Heart left ventricle (tissue), 16 donors: Measurements from ENCODE around the gene TMEM109. TPM values are rescaled to one million over a fixed set of nuclear protein-coding genes. Genes with fewer than 3 reads are reported as not detected.
A peak's percentile ranks its signal among the peaks of the same experiment; 100 is the strongest.

Experiments used
- ATAC-seq, 4 donors: fragments of 200-7000 bp; cut with Tn5 transposase; one replicate each; pipeline ENCODE4 v1.9.1; 2020 to 2022; ENCODE audit warnings: moderate library complexity in 4 of 4, mild to moderate bottlenecking in 3 of 4, moderate number of reproducible peaks in 1 of 4
- DNase-seq, 5 donors: peaks; one replicate each; pipeline ENCODE4 v3.0.0-alpha.2; 2020
- H3K27ac ChIP-seq, 12 donors: fragments of 200-600 bp; sonication (generic) in 4 of 12; one replicate each; pipeline versions ENCODE4 v1.5.0 to v1.8.0; 2016 to 2022; ENCODE audit warnings: mild to moderate bottlenecking in 2 of 12
- H3K27me3 ChIP-seq, 9 donors: fragments of 200-600 bp; sonication (generic) in 2 of 9; one replicate each; pipeline versions ENCODE4 v1.5.1 to v1.8.0; 2016 to 2022; ENCODE audit warnings: mild to moderate bottlenecking in 3 of 9
- H3K36me3 ChIP-seq, 9 donors: fragments of 200-600 bp; sonication (generic) in 2 of 9; one replicate each; pipeline versions ENCODE4 v1.5.0 to v1.8.0; 2018 to 2022; ENCODE audit warnings: mild to moderate bottlenecking in 2 of 9
- H3K4me1 ChIP-seq, 12 donors: fragments of 200-600 bp; sonication (generic) in 4 of 12; one replicate each; pipeline versions ENCODE4 v1.5.0 to v1.8.0; 2016 to 2022; ENCODE audit warnings: mild to moderate bottlenecking in 3 of 12
- H3K4me3 ChIP-seq, 12 donors: fragments of 200-600 bp; sonication (generic) in 4 of 12; one replicate each; pipeline versions ENCODE4 v1.5.0 to v1.8.0; 2017 to 2022; ENCODE audit warnings: mild to moderate bottlenecking in 9 of 12, moderate library complexity in 4 of 12
- H3K9me3 ChIP-seq, 12 donors: fragments of 200-600 bp; sonication (generic) in 4 of 12; one replicate each; pipeline versions ENCODE4 v1.5.0 to v1.8.0; 2016 to 2022; ENCODE audit warnings: mild to moderate bottlenecking in 1 of 12
- CTCF ChIP-seq, 12 donors: fragments of 200-600 bp; sonication (generic) in 4 of 12; IDR thresholded peaks; one replicate each; pipeline versions ENCODE4 v1.5.0 to v1.8.0; 2018 to 2022; ENCODE audit warnings: antibody characterized with exemption in 12 of 12, mild to moderate bottlenecking in 5 of 12
- POLR2A ChIP-seq, 2 donors: fragments of 450-650 bp; IDR thresholded peaks; one replicate each; pipeline ENCODE4 v1.6.1; 2017; ENCODE audit warnings: antibody characterized with exemption in 2 of 2, mild to moderate bottlenecking in 2 of 2, moderate library complexity in 2 of 2
- WGBS, 4 donors: extraction: QIAGEN DNeasy Blood & Tissue Kit in 2 of 4; methylation state at CpG; one replicate each; pipeline versions ENCODE4 v1.1.5 to v1.1.7; 2013 to 2018; 5-methylcytosine and 5-hydroxymethylcytosine counted together
- intact Hi-C, 10 donors: fragments of 100-400 bp; cut with DNase I; formaldehyde crosslinking; loops; one replicate each; pipeline versions ENCODE4 v1.11.1 to v1.14.2; 2022
- polyA plus RNA-seq, 2 donors: library from polyadenylated mRNA; stranded (reverse); fragments of 200-250 nt; gene quantifications; one replicate each; pipeline ENCODE4 v1.2.3, GENCODE V29; 2013
- total RNA-seq, 9 donors: library from RNA; depleted of rRNA in 2 of 9; stranded (reverse); fragments of >200 nt in 2 of 9; fragmentation: NEBNext Ultra II Directional in 3 of 9; extraction: Animal tissue kit (Norgen Biotek cat#: 25700) in 3 of 9; gene quantifications; one replicate each; pipeline versions ENCODE4 v1.1.0 to v1.2.4, GENCODE V29; 2016 to 2023
- donor health status: ischemic (EF 13 %, LVEDD 7.1; RV severe dilation, severe dysfunction).
- donor health status: healthy with polysubstance abuse.
- donor health status: DM: no; HTN: yes; CAD: no.
- donor health status: DM: no; HTN: no; CAD: no.
- donor health status: ischemic (EF 25% LVEDD 6.9; RV normal size, moderate dysfunction).
- donor health status: ischemic (EF 25% LVEDD 5.7; RV mildly dilated, moderate dysfunction).
- donor health status: healthy.
- donor health status: DM: yes; HTN: yes; CAD: no.
- donor health status: ischemic (EF 35%, LVEDD 5.7; RV mildly dilated, moderate dysfunction).
- donor health status: nonischemic (EF 11% LVEDD 7.7; RV severe dilation, severe dysfunction).
- donor health status: DM: yes; HTN: yes; CAD: no.
- donor health status: PGD.
- donor health status: ischemic (EF 29% LVEDD 5.4; RV normal size, mild dysfunction).
- donor health status: nonischemic (EF 23%, LVEDD 6.1; RV moderate dilation, normal function).

The TMEM109 gene
- total and polyA plus RNA-seq, 11 donors = 71.8 to 131 (median 96.3) TPM

- intact Hi-C loops = loop anchor here in 1 of 10 donors (5.0 kb wide), 1 partner anchor 118 kb away; no protein-coding TSS in a partner anchor
- H3K27ac ChIP-seq = no peak overlapping the region
Observed at GRCh38 chr11:60955571-60955970, 41.6 kb downstream of the TMEM109 start.

GRCh38 chr11:60957188-60957587, 43.2 kb downstream of the TMEM109 start:
- DNase-seq (no peak), ATAC-seq (peak in 1 of 4 donors; percentile 59)
- TF ChIP-seq CTCF (IDR thresholded peaks at IDR 0.05) (no peak), POLR2A (IDR thresholded peaks at IDR 0.05) (no peak)
- no peaks in the 10 kb centered on the region for H3K9me3 ChIP-seq
- H3K4me1 ChIP-seq = peaks cover 0 to 32% (median 3%) of the 10 kb centered on the region in 12 donors
- 79 to 89% (median 84%) methylated on average over 4 of the region's 4 CpGs for whole genome bisulfite sequencing, 4 donors
- peaks cover 0 to 6% (median 0%) of the 10 kb centered on the region in 9 donors for H3K27me3 ChIP-seq
- no peaks in the 10 kb centered on the region for H3K36me3 ChIP-seq
- H3K27ac ChIP-seq = no peak overlapping the region
- intact Hi-C loops = loop anchor here in 1 of 10 donors (5.0 kb wide), 1 partner anchor 120 kb away; no protein-coding TSS in a partner anchor
- no peak overlapping the region for H3K4me3 ChIP-seq

More at GRCh38 chr11:60955571-60955970, 41.6 kb downstream of the TMEM109 start:
- TF ChIP-seq CTCF (IDR thresholded peaks at IDR 0.05) (no peak), POLR2A (IDR thresholded peaks at IDR 0.05) (no peak)
- Histone ChIP-seq H3K4me1 (peaks cover 0 to 39% (median 6%) of the 10 kb centered on the region in 12 donors), H3K27me3 (peaks cover 0 to 5% (median 0%) of the 10 kb centered on the region in 9 donors), H3K36me3 (no peaks in the 10 kb centered on the region), H3K9me3 (no peaks in the 10 kb centered on the region), H3K4me3 (no peak overlapping the region)
- no peak for DNase-seq
- no peak for ATAC-seq
- 50 to 56% (median 53%) methylated on average over 5 of the region's 5 CpGs for WGBS, 4 donors

GRCh38 chr11:60959431-60959830, 45.5 kb downstream of the TMEM109 start:
- Histone ChIP-seq H3K36me3 (no peaks in the 10 kb centered on the region), H3K4me3 (no peak overlapping the region), H3K4me1 (peaks cover 0 to 10% (median 0%) of the 10 kb centered on the region in 12 donors), H3K9me3 (no peaks in the 10 kb centered on the region), H3K27ac (no peak overlapping the region), H3K27me3 (peaks cover 0 to 15% (median 0%) of the 10 kb centered on the region in 9 donors)
- peak in 1 of 4 donors; percentile 30 for ATAC-seq
- TF ChIP-seq CTCF (IDR thresholded peaks at IDR 0.05) = no peak
- TF ChIP-seq POLR2A (IDR thresholded peaks at IDR 0.05) = no peak
- DNase-seq = no peak
- intact Hi-C loops = loop anchor here in 1 of 10 donors (5.0 kb wide), 1 partner anchor 122 kb away; no protein-coding TSS in a partner anchor
- WGBS, 4 donors = 68 to 77% (median 73%) methylated on average over 6 of the region's 6 CpGs

- ATAC-seq = peak in 2 of 4 donors; percentile 33 to 36
Observed at GRCh38 chr11:60960405-60960804, 46.4 kb downstream of the TMEM109 start.

More at GRCh38 chr11:60960405-60960804, 46.4 kb downstream of the TMEM109 start:
- WGBS, 4 donors = 81 to 85% (median 83%) methylated on average over 7 of the region's 7 CpGs
- Histone ChIP-seq H3K4me1 (peaks cover 0 to 5% (median 0%) of the 10 kb centered on the region in 12 donors), H3K27ac (no peak overlapping the region), H3K4me3 (no peak overlapping the region), H3K27me3 (peaks cover 0 to 15% (median 0%) of the 10 kb centered on the region in 9 donors), H3K9me3 (no peaks in the 10 kb centered on the region), H3K36me3 (no peaks in the 10 kb centered on the region)
- TF ChIP-seq CTCF (IDR thresholded peaks at IDR 0.05) (no peak), POLR2A (IDR thresholded peaks at IDR 0.05) (no peak)
- intact Hi-C loops = no loop called here
- no peak for DNase-seq
